Peyer's patch (tissue), 4 donors: Measurements from ENCODE around the gene KLHL30.

Experiments
- POLR2A ChIP-seq, 2 donors: fragments of 450-650 bp; IDR thresholded peaks; one replicate each; pipeline ENCODE4 v1.5.1; 2017; ENCODE audit warnings: antibody characterized with exemption in 2 of 2, mild to moderate bottlenecking in 2 of 2, moderate library complexity in 2 of 2
- TF ChIP-seq, protein P1 (sequence below), 6 experiments: fragments of 450-650 bp in 4 of 6; fragments of 200-600 bp in 2 of 6; sonication (generic) in 1 of 6; IDR thresholded peaks; one replicate each; pipeline ENCODE4 v1.5.1; 2017 to 2019; ENCODE audit warnings: antibody characterized with exemption in 6 of 6, mild to moderate bottlenecking in 3 of 6, moderate library complexity in 1 of 6

DNA sequence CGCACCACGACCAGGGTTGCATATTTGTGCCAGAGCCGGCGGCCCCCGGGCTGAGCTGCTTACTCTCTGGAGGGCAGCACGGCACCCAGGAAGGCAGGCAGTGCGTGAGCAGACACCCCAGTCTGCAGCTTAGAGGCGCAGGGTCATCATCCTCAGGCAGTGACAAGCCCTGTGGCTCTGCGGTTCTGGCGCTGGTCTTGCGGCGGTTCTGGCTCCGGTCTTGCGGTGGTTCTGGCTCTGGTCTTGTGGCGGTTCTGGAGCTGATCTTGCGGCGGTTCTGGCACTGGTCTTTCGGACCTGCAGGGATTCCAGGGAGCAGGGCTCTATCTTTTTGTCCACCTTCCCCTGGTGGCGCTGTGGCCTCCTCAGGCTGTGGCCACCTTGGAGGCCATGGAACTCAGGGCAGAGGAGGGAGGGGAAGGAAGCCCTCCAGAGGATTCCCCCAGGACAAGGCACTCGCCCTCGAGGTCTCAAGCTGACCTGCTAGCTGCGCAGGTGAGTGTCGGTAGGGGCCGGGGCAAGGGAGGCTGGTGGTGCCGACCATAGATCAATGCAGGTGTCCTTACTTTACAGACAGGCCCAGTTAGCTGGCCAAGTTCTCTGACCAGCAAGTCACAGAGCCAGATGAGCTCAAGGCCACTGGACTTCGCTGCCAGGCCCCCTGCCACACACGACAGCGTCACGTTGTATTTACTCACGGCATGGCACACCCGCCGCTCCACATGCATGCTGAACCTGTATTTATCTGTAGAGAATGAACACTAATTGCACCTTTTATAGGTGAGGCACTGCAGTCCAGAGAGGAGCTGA lies 23.4 kb upstream of the KLHL30 start:
- TF ChIP-seq POLR2A (IDR thresholded peaks at IDR 0.05): no peak
- TF ChIP-seq, protein P1, sequence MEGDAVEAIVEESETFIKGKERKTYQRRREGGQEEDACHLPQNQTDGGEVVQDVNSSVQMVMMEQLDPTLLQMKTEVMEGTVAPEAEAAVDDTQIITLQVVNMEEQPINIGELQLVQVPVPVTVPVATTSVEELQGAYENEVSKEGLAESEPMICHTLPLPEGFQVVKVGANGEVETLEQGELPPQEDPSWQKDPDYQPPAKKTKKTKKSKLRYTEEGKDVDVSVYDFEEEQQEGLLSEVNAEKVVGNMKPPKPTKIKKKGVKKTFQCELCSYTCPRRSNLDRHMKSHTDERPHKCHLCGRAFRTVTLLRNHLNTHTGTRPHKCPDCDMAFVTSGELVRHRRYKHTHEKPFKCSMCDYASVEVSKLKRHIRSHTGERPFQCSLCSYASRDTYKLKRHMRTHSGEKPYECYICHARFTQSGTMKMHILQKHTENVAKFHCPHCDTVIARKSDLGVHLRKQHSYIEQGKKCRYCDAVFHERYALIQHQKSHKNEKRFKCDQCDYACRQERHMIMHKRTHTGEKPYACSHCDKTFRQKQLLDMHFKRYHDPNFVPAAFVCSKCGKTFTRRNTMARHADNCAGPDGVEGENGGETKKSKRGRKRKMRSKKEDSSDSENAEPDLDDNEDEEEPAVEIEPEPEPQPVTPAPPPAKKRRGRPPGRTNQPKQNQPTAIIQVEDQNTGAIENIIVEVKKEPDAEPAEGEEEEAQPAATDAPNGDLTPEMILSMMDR (IDR thresholded peaks at IDR 0.05): no peak
